H9 (cell line): ENCODE data around the gene SOX30. TPM values are rescaled to one million over a fixed set of nuclear protein-coding genes. Genes with fewer than 3 reads are reported as not detected.

Experiments
- DNase-seq: peaks from one replicate; pipeline ENCODE4 v3.0.0-alpha.2; 2017
- H2AFZ ChIP-seq: one replicate; pipeline ENCODE4 v1.6.1; 2013; ENCODE audit warnings: mild to moderate bottlenecking, low read length, control low read depth, moderate library complexity
- H2AK5ac ChIP-seq: 2 replicates; pipeline ENCODE4 v1.6.1; 2013; ENCODE audit warnings: low read length, control low read depth, mixed read lengths; ENCODE audit not compliant: insufficient read length
- H2BK120ac ChIP-seq: one replicate; pipeline ENCODE4 v1.6.1; 2013; ENCODE audit warnings: low read depth, mild to moderate bottlenecking, low read length, control low read depth, inconsistent platforms; ENCODE audit not compliant: poor library complexity, severe bottlenecking
- H2BK12ac ChIP-seq: 2 replicates; pipeline ENCODE4 v1.6.1; 2013; ENCODE audit warnings: low read length, control low read depth, mixed read lengths, low read depth; ENCODE audit not compliant: insufficient read length
- H2BK15ac ChIP-seq: 2 replicates; pipeline ENCODE4 v1.6.1; 2013; ENCODE audit warnings: low read depth, low read length, control low read depth
- H2BK20ac ChIP-seq: one replicate; pipeline ENCODE4 v1.6.1; 2013; ENCODE audit warnings: low read depth, mild to moderate bottlenecking, low read length, control low read depth, inconsistent platforms; ENCODE audit not compliant: poor library complexity, severe bottlenecking
- H2BK5ac ChIP-seq: 2 replicates; pipeline ENCODE4 v1.6.1; 2013; ENCODE audit warnings: low read length, control low read depth, mixed read lengths; ENCODE audit not compliant: insufficient read length
- H3K14ac ChIP-seq: 2 replicates; pipeline ENCODE4 v1.6.1; 2013; ENCODE audit warnings: low read length, control low read depth; ENCODE audit not compliant: insufficient read depth
- H3K18ac ChIP-seq: 2 replicates; pipeline ENCODE4 v1.6.1; 2013; ENCODE audit warnings: low read depth, mild to moderate bottlenecking, mixed read lengths, low read length, control low read depth; ENCODE audit not compliant: insufficient read length
- H3K23ac ChIP-seq: 2 replicates; pipeline ENCODE4 v1.6.1; 2013; ENCODE audit warnings: low read length, control low read depth, mixed read lengths, low read depth; ENCODE audit not compliant: insufficient read length
- H3K23me2 ChIP-seq: 2 replicates; pipeline ENCODE4 v1.6.1; 2013; ENCODE audit warnings: low read depth, mild to moderate bottlenecking, mixed read lengths, low read length, control low read depth; ENCODE audit not compliant: insufficient read length, poor library complexity, severe bottlenecking
- H3K27ac ChIP-seq: 2 replicates; pipeline ENCODE4 v1.5.1; 2013; ENCODE audit warnings: low read length, control low read depth, mixed read lengths, low read depth; ENCODE audit not compliant: insufficient read length
- H3K27me3 ChIP-seq: 2 replicates; pipeline ENCODE4 v1.6.1; 2013; ENCODE audit warnings: low read length, control low read depth, inconsistent platforms; ENCODE audit not compliant: insufficient read depth
- H3K4ac ChIP-seq: 2 replicates; pipeline ENCODE4 v1.6.1; 2013; ENCODE audit warnings: low read depth, mild to moderate bottlenecking, control low read depth, inconsistent platforms, low read length, moderate library complexity
- H3K4me1 ChIP-seq: 2 replicates; pipeline ENCODE4 v1.6.1; 2013; ENCODE audit warnings: low read length, control low read depth, inconsistent platforms; ENCODE audit not compliant: insufficient read depth
- H3K4me2 ChIP-seq: 2 replicates; pipeline ENCODE4 v1.6.1; 2013; ENCODE audit warnings: low read length, control low read depth, mixed read lengths; ENCODE audit not compliant: insufficient read length, insufficient read depth
- H3K56ac ChIP-seq: 2 replicates; pipeline ENCODE4 v1.6.1; 2013; ENCODE audit warnings: low read depth, mild to moderate bottlenecking, mixed read lengths, low read length, control low read depth; ENCODE audit not compliant: insufficient read length
- H3K79me1 ChIP-seq: 2 replicates; pipeline ENCODE4 v1.6.1; 2013; ENCODE audit warnings: low read depth, mild to moderate bottlenecking, moderate library complexity, low read length, control low read depth, inconsistent platforms; ENCODE audit not compliant: insufficient read depth, poor library complexity, severe bottlenecking
- H3K79me2 ChIP-seq: 2 replicates; pipeline ENCODE4 v1.6.1; 2013; ENCODE audit warnings: low read length, control low read depth, inconsistent platforms; ENCODE audit not compliant: insufficient read depth
- H3K9ac ChIP-seq: 2 replicates; pipeline ENCODE4 v1.6.1; 2013; ENCODE audit warnings: low read length, control low read depth, mixed read lengths; ENCODE audit not compliant: insufficient read length; ENCODE audit errors: extremely low read depth
- H3K9me3 ChIP-seq: one replicate; pipeline ENCODE4 v1.6.1; 2013; ENCODE audit warnings: low read depth, low read length, inconsistent platforms; ENCODE audit not compliant: control insufficient read depth
- H3T11ph ChIP-seq: one replicate; pipeline ENCODE4 v1.6.1; 2013; ENCODE audit warnings: mild to moderate bottlenecking, low read length, control low read depth, inconsistent platforms
- H4K20me1 ChIP-seq: one replicate; pipeline ENCODE4 v1.6.1; 2013; ENCODE audit not compliant: control insufficient read depth, insufficient read length, insufficient read depth
- H4K5ac ChIP-seq: 2 replicates; pipeline ENCODE4 v1.6.1; 2013; ENCODE audit warnings: low read depth, mild to moderate bottlenecking, mixed read lengths, low read length, control low read depth; ENCODE audit not compliant: insufficient read length
- H4K8ac ChIP-seq: replicated peaks from 2 replicates; pipeline ENCODE4 v1.6.1; 2013; ENCODE audit warnings: low read length, control low read depth, mixed read lengths, low read depth; ENCODE audit not compliant: insufficient read length
- H4K91ac ChIP-seq: 2 replicates; pipeline ENCODE4 v1.6.1; 2013; ENCODE audit warnings: low read depth, mild to moderate bottlenecking, moderate library complexity, mixed read lengths, low read length, control low read depth; ENCODE audit not compliant: insufficient read length
- H3K27ac Mint-ChIP-seq, 3 experiments: 2 replicates in 2 of 3; 3 replicates in 1 of 3; pipeline ENCODE4 v1.8.0; 2020 to 2021; ENCODE audit warnings: mixed read lengths in 3 of 3, mild to moderate bottlenecking in 1 of 3, moderate library complexity in 1 of 3
- H3K27me3 Mint-ChIP-seq: 2 replicates; pipeline ENCODE4 v1.8.0; 2021; ENCODE audit warnings: low read depth, mild to moderate bottlenecking, moderate library complexity, mixed read lengths
- H3K36me3 Mint-ChIP-seq, 3 experiments: 2 replicates in 2 of 3; 3 replicates in 1 of 3; pipeline ENCODE4 v1.8.0; 2020 to 2021; ENCODE audit warnings: low read depth in 3 of 3, mixed read lengths in 3 of 3; ENCODE audit not compliant: insufficient read depth in 1 of 3
- H3K4me1 Mint-ChIP-seq, 2 experiments: 2 replicates each; pipeline ENCODE4 v1.8.0; 2020; ENCODE audit warnings: mixed read lengths in 2 of 2
- H3K4me3 Mint-ChIP-seq, 2 experiments: 2 replicates in 1 of 2; 3 replicates in 1 of 2; pipeline ENCODE4 v1.8.0; 2020 to 2021; ENCODE audit warnings: mild to moderate bottlenecking in 2 of 2, mixed read lengths in 2 of 2, moderate library complexity in 1 of 2
- H3K9me3 Mint-ChIP-seq, 2 experiments: 2 replicates in 1 of 2; 3 replicates in 1 of 2; pipeline ENCODE4 v1.8.0; 2020; ENCODE audit warnings: mild to moderate bottlenecking in 2 of 2, mixed read lengths in 2 of 2, moderate library complexity in 1 of 2
- CTCF ChIP-seq: fragments of 200-600 bp; sonication (generic); conservative IDR thresholded peaks from 3 replicates; pipeline ENCODE4 v1.8.0; 2021; ENCODE audit warnings: antibody characterized with exemption, mild to moderate bottlenecking
- WGBS: extraction: QIAGEN DNeasy Blood & Tissue Kit; methylation state at CpG from one replicate; pipeline ENCODE4 v1.1.7; 2013; ENCODE audit warnings: missing lambda C conversion rate, low lambda C conversion rate, mixed read lengths; ENCODE audit not compliant: insufficient read length; ENCODE audit errors: extremely low coverage; 5-methylcytosine and 5-hydroxymethylcytosine counted together
- total RNA-seq: library from RNA; stranded (reverse); gene quantifications from 2 replicates; pipeline ENCODE4 v1.2.1, GENCODE V29; 2021

The SOX30 gene
- total RNA-seq, 1 experiment from 2014 or later: not detected

GRCh38 chr5:157679801-157680200, 27.6 kb upstream of the SOX30 start:
- Histone ChIP-seq H3K27ac (no peak overlapping the region), H4K91ac (no peak overlapping the region), H3K27me3 (no peaks in the 10 kb centered on the region), H2BK20ac (no peak overlapping the region), H3K4ac (no peak overlapping the region), H3K4me1 (no peaks in the 10 kb centered on the region), H2BK5ac (no peak overlapping the region), H4K5ac (no peak overlapping the region), H2BK120ac (no peak overlapping the region), H3T11ph (no peak overlapping the region), H3K9ac (no peak overlapping the region), H3K18ac (no peak overlapping the region), H2AFZ (no peak overlapping the region), H2BK15ac (no peak overlapping the region), H4K8ac (no peak overlapping the region), H3K79me1 (no peaks in the 10 kb centered on the region), H3K9me3 (no peaks in the 10 kb centered on the region), H3K14ac (no peak overlapping the region), H3K23me2 (no peaks in the 10 kb centered on the region), H3K79me2 (no peaks in the 10 kb centered on the region), H3K23ac (no peak overlapping the region), H2BK12ac (no peak overlapping the region), H3K56ac (no peak overlapping the region), H2AK5ac (no peak overlapping the region), H3K4me2 (no peak overlapping the region), H4K20me1 (no peaks in the 10 kb centered on the region)
- no peak for DNase-seq
- Mint-ChIP-seq H3K4me1 (no peaks in the 10 kb centered on the region), H3K4me3 (no peak overlapping the region), H3K9me3 (no peaks in the 10 kb centered on the region), H3K27ac (no peak overlapping the region), H3K27me3 (no peaks in the 10 kb centered on the region; the same call in none of the 2 replicates), H3K36me3 (no peaks in the 10 kb centered on the region)
- TF ChIP-seq CTCF: no peak
- WGBS: no CpG with 5 or more reads among the region's 9 CpGs
